ENCODE results near the gene WSCD2. TPM values are rescaled to one million over a fixed set of nuclear protein-coding genes. Genes with fewer than 3 reads are reported as not detected.

The WSCD2 gene
- total and polyA plus RNA-seq, 2 donors (not counting 1 experiment from before 2014, with no cell fraction given): 1.1 to 5.9 TPM

GRCh38 chr12:108101605-108102175 lies 27.4 kb upstream of the WSCD2 start:
- ATAC-seq (ENCODE audit: low read depth): no peak
- no peak overlapping the region for H3K4me2 ChIP-seq (replicated peaks; ENCODE audit: low read depth, low read length, poor library complexity, severe bottlenecking)
- Mint-ChIP-seq H3K9me3 (ENCODE audit: insufficient read depth) (no peaks in the 10 kb centered on the region), H3K4me3 (no peak overlapping the region), H3K4me1 (no peaks in the 10 kb centered on the region), H3K27ac (no peak overlapping the region), H3K27me3 (no peaks in the 10 kb centered on the region)
- intact Hi-C loops (cut with micrococcal nuclease): no loop called here
- ChIA-PET CTCF (interaction anchor here (0.6 to 4.7 kb wide), 4 partner anchors 29 to 411 kb away, joined by 3 to 30 read pairs (median 3); no protein-coding TSS in a partner anchor), POLR2A (no interaction called here)
- H2AFZ ChIP-seq (ENCODE audit: insufficient read depth, low read depth, low read length, poor library complexity, severe bottlenecking): no peak overlapping the region
- no peaks in the 10 kb centered on the region for H3K4me1 ChIP-seq (ENCODE audit: control insufficient read depth in 2 of 2, insufficient read depth in 2 of 2, low read length in 2 of 2)
- no peaks in the 10 kb centered on the region for H3K9me3 ChIP-seq (ENCODE audit: control extremely low read depth in 1 of 3, control insufficient read depth in 2 of 3, insufficient read depth in 1 of 3, low read length in 2 of 3)
- DNase-seq: no peak
- no peak overlapping the region for H3K9ac ChIP-seq (ENCODE audit: low read length)
- H4K20me1 ChIP-seq (ENCODE audit: control insufficient read depth, insufficient read depth, low read length, poor library complexity, severe bottlenecking): no peaks in the 10 kb centered on the region
- 69% methylated on average over 2 of the region's 3 CpGs for WGBS (ENCODE audit: insufficient coverage)
- no peaks in the 10 kb centered on the region for H3K27me3 ChIP-seq (replicated peaks in 1 of 4; ENCODE audit: control extremely low read depth in 1 of 4, control insufficient read depth in 3 of 4, insufficient read depth in 4 of 4, low read length in 3 of 4)
- no peak for TF ChIP-seq EZH2 (IDR thresholded peaks at IDR 0.05; ENCODE audit: borderline replicate concordance, insufficient read depth, low read depth, low read length, poor library complexity, severe bottlenecking)
- TF ChIP-seq, protein P1, sequence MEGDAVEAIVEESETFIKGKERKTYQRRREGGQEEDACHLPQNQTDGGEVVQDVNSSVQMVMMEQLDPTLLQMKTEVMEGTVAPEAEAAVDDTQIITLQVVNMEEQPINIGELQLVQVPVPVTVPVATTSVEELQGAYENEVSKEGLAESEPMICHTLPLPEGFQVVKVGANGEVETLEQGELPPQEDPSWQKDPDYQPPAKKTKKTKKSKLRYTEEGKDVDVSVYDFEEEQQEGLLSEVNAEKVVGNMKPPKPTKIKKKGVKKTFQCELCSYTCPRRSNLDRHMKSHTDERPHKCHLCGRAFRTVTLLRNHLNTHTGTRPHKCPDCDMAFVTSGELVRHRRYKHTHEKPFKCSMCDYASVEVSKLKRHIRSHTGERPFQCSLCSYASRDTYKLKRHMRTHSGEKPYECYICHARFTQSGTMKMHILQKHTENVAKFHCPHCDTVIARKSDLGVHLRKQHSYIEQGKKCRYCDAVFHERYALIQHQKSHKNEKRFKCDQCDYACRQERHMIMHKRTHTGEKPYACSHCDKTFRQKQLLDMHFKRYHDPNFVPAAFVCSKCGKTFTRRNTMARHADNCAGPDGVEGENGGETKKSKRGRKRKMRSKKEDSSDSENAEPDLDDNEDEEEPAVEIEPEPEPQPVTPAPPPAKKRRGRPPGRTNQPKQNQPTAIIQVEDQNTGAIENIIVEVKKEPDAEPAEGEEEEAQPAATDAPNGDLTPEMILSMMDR (IDR thresholded peaks at IDR 0.05): no peak
- H3K79me2 ChIP-seq (ENCODE audit: control insufficient read depth, insufficient read depth, low read length): no peaks in the 10 kb centered on the region
- no peak overlapping the region for H3K27ac ChIP-seq (ENCODE audit: low read length in 2 of 2)
- no peaks in the 10 kb centered on the region for H3K36me3 ChIP-seq (replicated peaks in 1 of 2; ENCODE audit: control extremely low read depth in 1 of 2, control insufficient read depth in 1 of 2, extremely low read depth in 1 of 2, insufficient read depth in 2 of 2, low read length in 1 of 2)
- H3K4me3 ChIP-seq (ENCODE audit: control extremely low read depth in 1 of 5, extremely low read depth in 1 of 5, insufficient read depth in 1 of 5, low read depth in 2 of 5, low read length in 4 of 5): no peak overlapping the region

- DNase-seq: no peak
- no peaks in the 10 kb centered on the region for H3K36me3 ChIP-seq (replicated peaks in 1 of 2; ENCODE audit: control extremely low read depth in 1 of 2, control insufficient read depth in 1 of 2, extremely low read depth in 1 of 2, insufficient read depth in 2 of 2, low read length in 1 of 2)
- H3K27ac ChIP-seq (ENCODE audit: low read length in 2 of 2): no peak overlapping the region
- intact Hi-C loops (cut with micrococcal nuclease): no loop called here
- no peak overlapping the region for H3K4me2 ChIP-seq (replicated peaks; ENCODE audit: low read depth, low read length, poor library complexity, severe bottlenecking)
- no peak for ATAC-seq (ENCODE audit: low read depth)
- no peaks in the 10 kb centered on the region for H3K4me1 ChIP-seq (ENCODE audit: control insufficient read depth in 2 of 2, insufficient read depth in 2 of 2, low read length in 2 of 2)
- H3K9ac ChIP-seq (ENCODE audit: low read length): no peak overlapping the region
- H3K4me3 ChIP-seq (ENCODE audit: control extremely low read depth in 1 of 5, extremely low read depth in 1 of 5, insufficient read depth in 1 of 5, low read depth in 2 of 5, low read length in 4 of 5): no peak overlapping the region
- TF ChIP-seq, protein P1 (IDR thresholded peaks at IDR 0.05): no peak
- no peak for TF ChIP-seq EZH2 (IDR thresholded peaks at IDR 0.05; ENCODE audit: borderline replicate concordance, insufficient read depth, low read depth, low read length, poor library complexity, severe bottlenecking)
- H2AFZ ChIP-seq (ENCODE audit: insufficient read depth, low read depth, low read length, poor library complexity, severe bottlenecking): no peak overlapping the region
- H3K27ac Mint-ChIP-seq: no peak overlapping the region
- no peaks in the 10 kb centered on the region for H3K27me3 ChIP-seq (replicated peaks in 1 of 4; ENCODE audit: control extremely low read depth in 1 of 4, control insufficient read depth in 3 of 4, insufficient read depth in 4 of 4, low read length in 3 of 4)
- no peaks in the 10 kb centered on the region for H4K20me1 ChIP-seq (ENCODE audit: control insufficient read depth, insufficient read depth, low read length, poor library complexity, severe bottlenecking)
- POLR2A ChIA-PET: no interaction called here
- no peaks in the 10 kb centered on the region for H3K27me3 Mint-ChIP-seq
- no peaks in the 10 kb centered on the region for H3K4me1 Mint-ChIP-seq
- no peaks in the 10 kb centered on the region for H3K9me3 Mint-ChIP-seq (ENCODE audit: insufficient read depth)
- CTCF ChIA-PET: interaction anchor here (0.6 to 1.2 kb wide), 4 partner anchors 28 to 410 kb away, joined by 3 to 4 read pairs (median 3); no protein-coding TSS in a partner anchor
- H3K79me2 ChIP-seq (ENCODE audit: control insufficient read depth, insufficient read depth, low read length): no peaks in the 10 kb centered on the region
- no peaks in the 10 kb centered on the region for H3K9me3 ChIP-seq (ENCODE audit: control extremely low read depth in 1 of 3, control insufficient read depth in 2 of 3, insufficient read depth in 1 of 3, low read length in 2 of 3)
- WGBS (ENCODE audit: insufficient coverage): no CpG with 5 or more reads among the region's 1 CpG
- H3K4me3 Mint-ChIP-seq: no peak overlapping the region
Measured at GRCh38 chr12:108102363-108102762, 26.7 kb upstream of the WSCD2 start.
